ENCODE results near the gene TMEM232.

The TMEM232 gene

GRCh38 chr5:110377361-110377760 is 349.1 kb downstream of the TMEM232 start:
- no peak for DNase-seq

GRCh38 chr5:110376281-110376951 is 350.1 kb downstream of the TMEM232 start:
- no peak for DNase-seq

DNA sequence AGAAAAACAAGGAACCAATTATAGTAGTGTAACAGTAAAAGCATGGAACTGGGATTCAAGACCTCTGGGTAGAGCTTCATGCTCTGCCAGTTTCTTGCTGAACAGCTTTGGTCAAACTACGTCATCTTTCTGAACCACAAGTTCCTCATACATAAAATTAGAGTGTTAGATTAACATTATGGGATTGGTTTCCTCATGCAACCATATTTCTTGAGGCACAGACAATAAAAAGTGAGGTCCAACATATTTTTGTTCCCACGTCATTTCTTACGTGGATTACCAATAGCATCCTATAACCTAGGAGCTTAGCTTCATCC is 354.8 kb downstream of the TMEM232 start:
- no peak for DNase-seq

- no peak for DNase-seq
Measured at GRCh38 chr5:110371011-110371724, 355.3 kb downstream of the TMEM232 start.
